ENCODE results near the gene USP7. TPM values are rescaled to one million over a fixed set of nuclear protein-coding genes. Genes with fewer than 3 reads are reported as not detected.
"Not testable (repeated sequence)": the region's sequence is repeated elsewhere in the genome, so short reads cannot be mapped to it uniquely, and the experiment has no call there.

The USP7 gene
- total RNA-seq, 1 donor from 2014 or later: 96.9 TPM

GRCh38 chr16:8919934-8920462, 43.7 kb downstream of the USP7 start:
- no peak overlapping the region for H2AFZ ChIP-seq (ENCODE audit: low read depth, low read length)
- peaks cover 73% of the 10 kb centered on the region for H4K20me1 ChIP-seq (ENCODE audit: insufficient read depth, low read length)
- H3K27me3 ChIP-seq (ENCODE audit: insufficient read depth, low read length): no peaks in the 10 kb centered on the region
- no peak for DNase-seq (ENCODE audit: low read depth)
- Mint-ChIP-seq H3K36me3 (ENCODE audit: low read depth, unreplicated experiment) (peaks cover 26% of the 10 kb centered on the region), H3K27ac (ENCODE audit: unreplicated experiment) (peak overlapping the region; percentile 72), H3K4me1 (ENCODE audit: low read depth, unreplicated experiment) (peaks cover 29% of the 10 kb centered on the region), H3K4me3 (ENCODE audit: unreplicated experiment) (peak overlapping the region; percentile 63), H3K9me3 (ENCODE audit: unreplicated experiment) (no peaks in the 10 kb centered on the region), H3K27me3 (ENCODE audit: low read depth, unreplicated experiment) (no peaks in the 10 kb centered on the region)
- TF ChIP-seq EZH2 (IDR thresholded peaks at IDR 0.05; ENCODE audit: insufficient read depth, low read length) (no peak), CTCF (IDR thresholded peaks at IDR 0.05; ENCODE audit: insufficient read depth, low read depth, low read length) (no peak)
- H3K27ac ChIP-seq (ENCODE audit: low read depth, low read length): no peak overlapping the region
- no peak for FAIRE-seq
- peaks cover 49% of the 10 kb centered on the region for H3K36me3 ChIP-seq (ENCODE audit: insufficient read depth, low read length)
- no peak overlapping the region for H3K9ac ChIP-seq (ENCODE audit: low read length)
- no peaks in the 10 kb centered on the region for H3K9me3 ChIP-seq (ENCODE audit: insufficient read depth, low read depth, low read length)
- peaks cover 55% of the 10 kb centered on the region for H3K79me2 ChIP-seq (ENCODE audit: insufficient read depth, low read length)
- H3K4me2 ChIP-seq (ENCODE audit: low read length): no peak overlapping the region
- H3K4me1 ChIP-seq (ENCODE audit: insufficient read depth, low read length): peaks cover 11% of the 10 kb centered on the region
- H3K4me3 ChIP-seq (ENCODE audit: insufficient read depth, low read depth, low read length): no peak overlapping the region

GRCh38 chr16:8919089-8919933, 44.4 kb downstream of the USP7 start:
- no peak for DNase-seq (ENCODE audit: low read depth)
- Mint-ChIP-seq H3K4me3 (ENCODE audit: unreplicated experiment) (peak overlapping the region; percentile 63), H3K27me3 (ENCODE audit: low read depth, unreplicated experiment) (no peaks in the 10 kb centered on the region), H3K9me3 (ENCODE audit: unreplicated experiment) (no peaks in the 10 kb centered on the region), H3K4me1 (ENCODE audit: low read depth, unreplicated experiment) (peaks cover 27% of the 10 kb centered on the region), H3K36me3 (ENCODE audit: low read depth, unreplicated experiment) (peaks cover 25% of the 10 kb centered on the region), H3K27ac (ENCODE audit: unreplicated experiment) (no peak overlapping the region)
- no peak for FAIRE-seq
- H3K4me3 ChIP-seq (ENCODE audit: insufficient read depth, low read depth, low read length): no peak overlapping the region
- peaks cover 55% of the 10 kb centered on the region for H3K79me2 ChIP-seq (ENCODE audit: insufficient read depth, low read length)
- H4K20me1 ChIP-seq (ENCODE audit: insufficient read depth, low read length): peaks cover 73% of the 10 kb centered on the region
- H3K27me3 ChIP-seq (ENCODE audit: insufficient read depth, low read length): no peaks in the 10 kb centered on the region
- no peak for TF ChIP-seq CTCF (IDR thresholded peaks at IDR 0.05; ENCODE audit: insufficient read depth, low read depth, low read length)
- no peak for TF ChIP-seq EZH2 (IDR thresholded peaks at IDR 0.05; ENCODE audit: insufficient read depth, low read length)
- H3K4me2 ChIP-seq (ENCODE audit: low read length): no peak overlapping the region
- peaks cover 11% of the 10 kb centered on the region for H3K4me1 ChIP-seq (ENCODE audit: insufficient read depth, low read length)
- H3K9me3 ChIP-seq (ENCODE audit: insufficient read depth, low read depth, low read length): no peaks in the 10 kb centered on the region
- H3K36me3 ChIP-seq (ENCODE audit: insufficient read depth, low read length): peaks cover 51% of the 10 kb centered on the region
- no peak overlapping the region for H3K27ac ChIP-seq (ENCODE audit: low read depth, low read length)
- H3K9ac ChIP-seq (ENCODE audit: low read length): no peak overlapping the region
- H2AFZ ChIP-seq (ENCODE audit: low read depth, low read length): no peak overlapping the region

GRCh38 chr16:8917336-8917735, 46.4 kb downstream of the USP7 start:
- H3K27me3 ChIP-seq (ENCODE audit: insufficient read depth, low read length); H3K9me3 ChIP-seq (ENCODE audit: insufficient read depth, low read depth, low read length); H3K27ac Mint-ChIP-seq (ENCODE audit: unreplicated experiment); H3K9me3 Mint-ChIP-seq (ENCODE audit: unreplicated experiment); H2AFZ ChIP-seq (ENCODE audit: low read depth, low read length); H3K4me2 ChIP-seq (ENCODE audit: low read length); H3K4me3 ChIP-seq (ENCODE audit: insufficient read depth, low read depth, low read length); DNase-seq (ENCODE audit: low read depth); H3K4me3 Mint-ChIP-seq (ENCODE audit: unreplicated experiment); FAIRE-seq; H3K27ac ChIP-seq (ENCODE audit: low read depth, low read length); H3K27me3 Mint-ChIP-seq (ENCODE audit: low read depth, unreplicated experiment); H3K9ac ChIP-seq (ENCODE audit: low read length): not testable (repeated sequence)
- Mint-ChIP-seq H3K4me1 (ENCODE audit: low read depth, unreplicated experiment) (peaks cover 24% of the 10 kb centered on the region), H3K36me3 (ENCODE audit: low read depth, unreplicated experiment) (peaks cover 27% of the 10 kb centered on the region)
- peaks cover 69% of the 10 kb centered on the region for H4K20me1 ChIP-seq (ENCODE audit: insufficient read depth, low read length)
- peaks cover 49% of the 10 kb centered on the region for H3K79me2 ChIP-seq (ENCODE audit: insufficient read depth, low read length)
- peaks cover 46% of the 10 kb centered on the region for H3K36me3 ChIP-seq (ENCODE audit: insufficient read depth, low read length)
- peaks cover 11% of the 10 kb centered on the region for H3K4me1 ChIP-seq (ENCODE audit: insufficient read depth, low read length)

All from astrocyte (in vitro differentiated cells and primary cell).